Measurements from ENCODE around the gene CARS2. TPM values are rescaled to one million over a fixed set of nuclear protein-coding genes. Genes with fewer than 3 reads are reported as not detected.
A peak's percentile ranks its signal among the peaks of the same experiment; 100 is the strongest.

The CARS2 gene
- polyA plus RNA-seq, 1 donor (not counting 4 experiments of a cell fraction or from before 2014, with no cell fraction given): 90.0 TPM

GRCh38 chr13:110615005-110615321 is 91.0 kb downstream of the CARS2 start:
- Histone ChIP-seq H3K36me3 (ENCODE audit: control insufficient read depth in 2 of 2, extremely low read depth in 1 of 2, insufficient read depth in 2 of 2, low read length in 2 of 2) (no peaks in the 10 kb centered on the region), H2AFZ (ENCODE audit: control insufficient read depth, low read length) (peak overlapping the region; percentile 90), H3K9me3 (ENCODE audit: control insufficient read depth, low read depth, low read length) (no peaks in the 10 kb centered on the region), H3K9me1 (ENCODE audit: control insufficient read depth, extremely low read depth, insufficient read depth, low read length) (no peaks in the 10 kb centered on the region), H3K79me2 (ENCODE audit: control insufficient read depth, insufficient read depth, low read length) (peaks cover 43% of the 10 kb centered on the region), H3K4me2 (ENCODE audit: control insufficient read depth, extremely low read depth, insufficient read depth, low read depth, low read length) (peak overlapping the region; percentile 84), H3K27me3 (ENCODE audit: control insufficient read depth, extremely low read depth, insufficient read depth, low read length) (no peaks in the 10 kb centered on the region), H4K20me1 (ENCODE audit: control insufficient read depth, extremely low read depth, insufficient read depth, low read length) (peaks cover 4% of the 10 kb centered on the region), H3K4me1 (ENCODE audit: control insufficient read depth, extremely low read depth, insufficient read depth, low read length) (peaks cover 39% of the 10 kb centered on the region), H3K9ac (ENCODE audit: control insufficient read depth, extremely low read depth, insufficient read depth, low read length) (peak overlapping the region; percentile 87), H3K4me3 (ENCODE audit: control insufficient read depth in 2 of 3, extremely low read depth in 1 of 3, insufficient read depth in 2 of 3, low read depth in 1 of 3, low read length in 3 of 3) (peak overlapping the region; percentile 73 to 84 (median 73)), H3K27ac (ENCODE audit: control insufficient read depth, insufficient read depth, low read length) (peak overlapping the region; percentile 76)
- DNase-seq (ENCODE audit: low read depth, low spot score) (no peak), FAIRE-seq (no peak)
- TF ChIP-seq EZH2 (IDR thresholded peaks at IDR 0.05; ENCODE audit: low read length) (no peak), CTCF (optimal IDR thresholded peaks at IDR 0.05 in 1 of 3, IDR thresholded peaks at IDR 0.05 in 1 of 3, conservative IDR thresholded peaks at IDR 0.05 in 1 of 3; ENCODE audit: extremely low read depth in 1 of 3, insufficient read depth in 2 of 3, low read length in 3 of 3) (no peak)
- dilution Hi-C loops (cut with MboI; ENCODE audit: extremely low pct_ligation_motif_present, low sequenced_read_pairs): no loop called here

GRCh38 chr13:110610955-110611595 is 94.8 kb downstream of the CARS2 start:
- Histone ChIP-seq H3K4me3 (ENCODE audit: control insufficient read depth in 2 of 3, extremely low read depth in 1 of 3, insufficient read depth in 2 of 3, low read depth in 1 of 3, low read length in 3 of 3) (peak overlapping the region; percentile 24 to 53 (median 39)), H2AFZ (ENCODE audit: control insufficient read depth, low read length) (peak overlapping the region; percentile 8), H3K79me2 (ENCODE audit: control insufficient read depth, insufficient read depth, low read length) (peaks cover 4% of the 10 kb centered on the region), H3K4me2 (ENCODE audit: control insufficient read depth, extremely low read depth, insufficient read depth, low read depth, low read length) (peak overlapping the region; percentile 71), H4K20me1 (ENCODE audit: control insufficient read depth, extremely low read depth, insufficient read depth, low read length) (no peaks in the 10 kb centered on the region), H3K9ac (ENCODE audit: control insufficient read depth, extremely low read depth, insufficient read depth, low read length) (peak overlapping the region; percentile 34), H3K27me3 (ENCODE audit: control insufficient read depth, extremely low read depth, insufficient read depth, low read length) (no peaks in the 10 kb centered on the region), H3K27ac (ENCODE audit: control insufficient read depth, insufficient read depth, low read length) (peak overlapping the region; percentile 60), H3K9me3 (ENCODE audit: control insufficient read depth, low read depth, low read length) (no peaks in the 10 kb centered on the region), H3K36me3 (ENCODE audit: control insufficient read depth in 2 of 2, extremely low read depth in 1 of 2, insufficient read depth in 2 of 2, low read length in 2 of 2) (no peaks in the 10 kb centered on the region), H3K9me1 (ENCODE audit: control insufficient read depth, extremely low read depth, insufficient read depth, low read length) (no peaks in the 10 kb centered on the region), H3K4me1 (ENCODE audit: control insufficient read depth, extremely low read depth, insufficient read depth, low read length) (peaks cover 28% of the 10 kb centered on the region)
- DNase-seq (ENCODE audit: low read depth, low spot score) (no peak), FAIRE-seq (peak; percentile 17)
- TF ChIP-seq EZH2 (IDR thresholded peaks at IDR 0.05; ENCODE audit: low read length) (no peak), CTCF (optimal IDR thresholded peaks at IDR 0.05 in 1 of 3, IDR thresholded peaks at IDR 0.05 in 1 of 3, conservative IDR thresholded peaks at IDR 0.05 in 1 of 3; ENCODE audit: extremely low read depth in 1 of 3, insufficient read depth in 2 of 3, low read length in 3 of 3) (no peak)
- dilution Hi-C loops (cut with MboI; ENCODE audit: extremely low pct_ligation_motif_present, low sequenced_read_pairs): no loop called here
